Cardiac fibroblast (primary cell): ENCODE measurements around the gene SLC35F4.

Experiments
- DNase-seq, 2 donors: peaks; one replicate each; pipeline versions ENCODE4 v3.0.0 to v3.0.0-alpha.2; 2010; ENCODE audit warnings: low read depth in 2 of 2
- H3K4me3 ChIP-seq, 2 donors: replicated peaks in 1 of 2; 1 replicate in 1 of 2; 2 replicates in 1 of 2; pipeline ENCODE4 v1.5.1; 2011; ENCODE audit warnings: low read depth in 2 of 2, low read length in 2 of 2, mild to moderate bottlenecking in 2 of 2, moderate library complexity in 1 of 2
- TF ChIP-seq, protein P1 (sequence below): IDR thresholded peaks from one replicate; pipeline ENCODE4 v1.5.1; 2011; ENCODE audit warnings: low read depth, mild to moderate bottlenecking, low read length, inconsistent platforms

The SLC35F4 gene

GRCh38 chr14:57549765-57550420 lies 316.0 kb downstream of the SLC35F4 start:
- DNase-seq: no peak
- TF ChIP-seq, protein P1, sequence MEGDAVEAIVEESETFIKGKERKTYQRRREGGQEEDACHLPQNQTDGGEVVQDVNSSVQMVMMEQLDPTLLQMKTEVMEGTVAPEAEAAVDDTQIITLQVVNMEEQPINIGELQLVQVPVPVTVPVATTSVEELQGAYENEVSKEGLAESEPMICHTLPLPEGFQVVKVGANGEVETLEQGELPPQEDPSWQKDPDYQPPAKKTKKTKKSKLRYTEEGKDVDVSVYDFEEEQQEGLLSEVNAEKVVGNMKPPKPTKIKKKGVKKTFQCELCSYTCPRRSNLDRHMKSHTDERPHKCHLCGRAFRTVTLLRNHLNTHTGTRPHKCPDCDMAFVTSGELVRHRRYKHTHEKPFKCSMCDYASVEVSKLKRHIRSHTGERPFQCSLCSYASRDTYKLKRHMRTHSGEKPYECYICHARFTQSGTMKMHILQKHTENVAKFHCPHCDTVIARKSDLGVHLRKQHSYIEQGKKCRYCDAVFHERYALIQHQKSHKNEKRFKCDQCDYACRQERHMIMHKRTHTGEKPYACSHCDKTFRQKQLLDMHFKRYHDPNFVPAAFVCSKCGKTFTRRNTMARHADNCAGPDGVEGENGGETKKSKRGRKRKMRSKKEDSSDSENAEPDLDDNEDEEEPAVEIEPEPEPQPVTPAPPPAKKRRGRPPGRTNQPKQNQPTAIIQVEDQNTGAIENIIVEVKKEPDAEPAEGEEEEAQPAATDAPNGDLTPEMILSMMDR: no peak
- no peak overlapping the region for H3K4me3 ChIP-seq

GRCh38 chr14:57549016-57549564 lies 316.8 kb downstream of the SLC35F4 start:
- DNase-seq: no peak
- TF ChIP-seq, protein P1: no peak
- H3K4me3 ChIP-seq: no peak overlapping the region

DNA sequence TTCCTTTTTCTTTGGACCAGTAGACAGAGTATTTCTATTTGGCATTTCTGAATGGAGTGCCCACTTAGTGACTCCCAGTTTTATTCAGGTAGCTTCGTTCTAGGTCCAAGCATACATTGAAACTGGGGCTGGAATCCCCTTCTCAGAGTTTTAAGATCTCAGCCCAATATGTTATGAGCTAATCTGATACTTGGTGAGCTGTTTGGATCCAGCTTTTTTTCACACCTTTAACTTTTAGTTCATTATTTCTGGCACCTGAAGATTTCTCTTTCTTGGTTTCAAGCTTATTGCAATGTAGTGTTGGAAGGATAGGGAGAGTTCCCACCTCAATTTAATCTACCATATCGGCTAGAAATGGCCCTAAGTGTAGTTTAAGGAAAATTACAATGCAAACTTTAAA lies 318.8 kb downstream of the SLC35F4 start:
- TF ChIP-seq, protein P1: no peak
- no peak for DNase-seq
- H3K4me3 ChIP-seq: no peak overlapping the region

- DNase-seq: peak; percentile 14 to 52
- no peak overlapping the region for H3K4me3 ChIP-seq
- TF ChIP-seq, protein P1: peak; percentile 53
Observed at GRCh38 chr14:57533214-57533613, 332.7 kb downstream of the SLC35F4 start.

- TF ChIP-seq, protein P1: no peak
- H3K4me3 ChIP-seq: no peak overlapping the region
- DNase-seq: no peak
Observed at GRCh38 chr14:57530571-57530970, 335.3 kb downstream of the SLC35F4 start.

DNA sequence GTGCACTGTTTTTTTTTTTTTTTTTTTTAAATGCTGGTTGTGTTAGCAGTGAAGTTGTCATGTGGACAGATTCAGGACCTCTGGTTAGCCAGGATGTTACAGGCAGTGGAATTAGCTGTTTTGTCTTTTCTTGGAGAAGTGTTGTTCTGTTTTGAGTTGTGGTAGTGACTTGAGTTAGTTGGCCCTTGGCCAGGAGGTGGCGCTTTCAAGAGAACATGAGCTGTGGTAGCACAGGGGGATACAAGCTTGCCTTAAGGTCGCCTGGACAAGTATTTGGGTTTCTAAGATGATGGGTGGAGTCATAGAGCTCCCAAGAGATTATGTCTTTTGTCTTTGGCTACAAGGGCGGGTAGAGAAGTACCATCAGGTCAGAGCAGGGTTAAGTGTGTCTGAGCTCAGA lies 338.9 kb downstream of the SLC35F4 start:
- no peak for DNase-seq
- no peak overlapping the region for H3K4me3 ChIP-seq
- TF ChIP-seq, protein P1: no peak

GRCh38 chr14:57519043-57519442 lies 346.8 kb downstream of the SLC35F4 start:
- no peak overlapping the region for H3K4me3 ChIP-seq
- no peak for DNase-seq
- TF ChIP-seq, protein P1: no peak
